ENCODE measurements around the gene SERPINB11.

DNA sequence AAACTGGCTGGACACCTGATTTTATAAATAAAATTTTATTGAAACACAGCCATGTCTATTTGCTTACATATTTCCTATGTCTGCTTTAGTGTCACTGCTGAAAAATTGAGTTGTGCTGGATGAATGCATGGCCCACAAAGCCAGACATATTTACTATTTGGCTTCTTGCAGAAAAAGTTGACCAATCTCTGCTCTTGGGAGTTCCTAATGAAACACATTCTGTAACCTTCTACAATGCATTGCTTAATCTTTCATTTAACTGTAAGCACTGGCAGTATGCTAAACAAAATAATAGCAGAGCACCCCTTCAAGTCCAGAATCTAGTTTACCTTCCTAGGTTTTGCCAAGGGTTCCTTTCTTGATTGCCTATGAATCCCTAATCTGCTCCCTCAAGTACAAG is 54.8 kb downstream of the SERPINB11 start:
- TF ChIP-seq EZH2 (IDR thresholded peaks at IDR 0.05): no peak
- no peak for TF ChIP-seq POLR2AphosphoS5 (IDR thresholded peaks at IDR 0.05; ENCODE audit: borderline replicate concordance, low read depth, low read length)
- TF ChIP-seq FOXP2 (optimal IDR thresholded peaks at IDR 0.05; ENCODE audit: control extremely low read depth, extremely low read length, insufficient read depth): no peak

Measured in SK-N-MC (cell line).